GM23338 (cell line): ENCODE measurements around the gene HRH2. TPM values are rescaled to one million over a fixed set of nuclear protein-coding genes. Genes with fewer than 3 reads are reported as not detected.

Source experiments
- ATAC-seq: fragments of 200-7000 bp; cut with Tn5 transposase; 3 replicates; pipeline ENCODE4 v1.9.1; 2020
- DNase-seq: peaks from one replicate; pipeline ENCODE4 v3.0.0-alpha.2; 2015; ENCODE audit warnings: low spot score
- H2AFZ ChIP-seq: fragments of 200-600 bp; sonication (generic); 2 replicates; pipeline ENCODE4 v1.8.0; 2016; ENCODE audit warnings: antibody characterized with exemption, mild to moderate bottlenecking, moderate library complexity
- H3F3A ChIP-seq: fragments of 200-600 bp; sonication (generic); replicated peaks from 2 replicates; pipeline ENCODE4 v1.8.0; 2017; ENCODE audit warnings: antibody characterized with exemption, mixed run types, low read depth
- H3K27ac ChIP-seq: fragments of 200-600 bp; sonication (generic); 2 replicates; pipeline ENCODE4 v1.6.1; 2016; ENCODE audit warnings: low read depth
- H3K27me3 ChIP-seq: fragments of 200-600 bp; sonication (generic); 2 replicates; pipeline ENCODE4 v1.8.0; 2016; ENCODE audit warnings: mild to moderate bottlenecking, mixed run types, moderate library complexity; ENCODE audit not compliant: insufficient read depth
- H3K36me3 ChIP-seq: fragments of 200-600 bp; sonication (generic); 2 replicates; pipeline ENCODE4 v1.8.0; 2016; ENCODE audit warnings: mild to moderate bottlenecking; ENCODE audit not compliant: insufficient read depth
- H3K4me1 ChIP-seq: fragments of 200-600 bp; sonication (generic); 2 replicates; pipeline ENCODE4 v1.8.0; 2016; ENCODE audit warnings: mild to moderate bottlenecking, moderate library complexity; ENCODE audit not compliant: insufficient read depth
- H3K4me2 ChIP-seq: fragments of 200-600 bp; sonication (generic); 2 replicates; pipeline ENCODE4 v1.7.1; 2017; ENCODE audit warnings: mixed run types
- H3K4me3 ChIP-seq: fragments of 200-600 bp; sonication (generic); 2 replicates; pipeline ENCODE4 v1.6.1; 2016; ENCODE audit warnings: mixed run types
- H3K79me2 ChIP-seq: fragments of 200-600 bp; sonication (generic); replicated peaks from 2 replicates; pipeline ENCODE4 v1.8.0; 2017; ENCODE audit warnings: mild to moderate bottlenecking; ENCODE audit not compliant: insufficient read depth
- H3K9me2 ChIP-seq: fragments of 200-600 bp; sonication (generic); 2 replicates; pipeline ENCODE4 v1.8.0; 2017; ENCODE audit not compliant: insufficient read depth
- H4K20me1 ChIP-seq: fragments of 200-600 bp; sonication (generic); replicated peaks from 2 replicates; pipeline ENCODE4 v1.8.0; 2017; ENCODE audit warnings: mild to moderate bottlenecking; ENCODE audit not compliant: insufficient read depth
- H3K27ac Mint-ChIP-seq: 2 replicates; pipeline ENCODE4 v1.8.0; 2020; ENCODE audit warnings: inconsistent platforms, mild to moderate bottlenecking, moderate library complexity, mixed read lengths
- H3K27me3 Mint-ChIP-seq: 3 replicates; pipeline ENCODE4 v1.8.0; 2022; ENCODE audit warnings: low read depth, mild to moderate bottlenecking, moderate library complexity, mixed read lengths, inconsistent platforms; ENCODE audit not compliant: insufficient read depth, poor library complexity
- H3K36me3 Mint-ChIP-seq: 3 replicates; pipeline ENCODE4 v1.8.0; 2021; ENCODE audit warnings: low read depth, mild to moderate bottlenecking, inconsistent platforms, moderate library complexity, mixed read lengths
- H3K4me1 Mint-ChIP-seq: 3 replicates; pipeline ENCODE4 v1.8.0; 2020; ENCODE audit warnings: mild to moderate bottlenecking, inconsistent platforms, mixed read lengths
- H3K4me3 Mint-ChIP-seq: 3 replicates; pipeline ENCODE4 v1.8.0; 2021; ENCODE audit warnings: moderate library complexity, mild to moderate bottlenecking, inconsistent platforms, mixed read lengths
- H3K9me3 Mint-ChIP-seq: 3 replicates; pipeline ENCODE4 v1.8.0; 2020; ENCODE audit warnings: moderate library complexity, mild to moderate bottlenecking, inconsistent platforms, mixed read lengths
- CREB1 ChIP-seq: fragments of 250-450 bp; sonication (Bioruptor Pico); IDR thresholded peaks from 2 replicates; pipeline ENCODE4 v1.5.0; 2020; ENCODE audit warnings: low read depth, mild to moderate bottlenecking, moderate library complexity
- CTCF ChIP-seq, 2 experiments: fragments of 200-600 bp in 1 of 2; sonication (generic) in 1 of 2; conservative IDR thresholded peaks; 2 replicates each; pipeline versions ENCODE4 v1.5.1 to v1.6.1; 2016 to 2017; ENCODE audit warnings: antibody characterized with exemption in 2 of 2, low read depth in 2 of 2, mild to moderate bottlenecking in 2 of 2, moderate library complexity in 1 of 2
- ETS1 ChIP-seq: IDR thresholded peaks from 2 replicates; pipeline ENCODE4 v1.6.1; 2016; ENCODE audit warnings: antibody characterized with exemption
- EZH2 ChIP-seq: fragments of 200-600 bp; sonication (generic); IDR thresholded peaks from one replicate; pipeline ENCODE4 v1.8.0; 2017; ENCODE audit warnings: antibody characterized with exemption, mild to moderate bottlenecking, low read depth; ENCODE audit not compliant: unreplicated experiment
- EZH2phosphoT487 ChIP-seq: fragments of 200-600 bp; sonication (generic); IDR thresholded peaks from one replicate; pipeline ENCODE4 v1.8.1; 2018; ENCODE audit warnings: antibody characterized with exemption; ENCODE audit not compliant: unreplicated experiment
- NANOG ChIP-seq: IDR thresholded peaks from 2 replicates; pipeline ENCODE4 v1.6.1; 2016; ENCODE audit warnings: antibody characterized with exemption, borderline replicate concordance
- POLR2AphosphoS5 ChIP-seq: IDR thresholded peaks from 2 replicates; pipeline ENCODE4 v1.6.1; 2016; ENCODE audit warnings: antibody characterized with exemption, low read depth
- STAT1 ChIP-seq: IDR thresholded peaks from one replicate; pipeline ENCODE4 v1.6.1; 2016; ENCODE audit warnings: antibody characterized with exemption; ENCODE audit not compliant: unreplicated experiment
- ZNF331 ChIP-seq: fragments of 250-450 bp; sonication (Bioruptor Pico); IDR thresholded peaks from 2 replicates; pipeline ENCODE4 v1.5.0; 2020; ENCODE audit warnings: low read depth, mild to moderate bottlenecking, moderate library complexity
- polyA plus RNA-seq: library from polyadenylated mRNA; unstranded; fragments of >200 nt; fragmentation: Nextera tagmentation; extraction: Ambion mirVana; gene quantifications from 2 replicates; pipeline ENCODE4 v1.2.1, GENCODE V29; 2016
- total RNA-seq: library from RNA; depleted of rRNA; stranded (reverse); fragments of >200 nt; shearing (Covaris generic); gene quantifications from 2 replicates; pipeline ENCODE4 v1.2.3, GENCODE V29; 2014
- TF ChIP-seq, protein P1 (sequence below): IDR thresholded peaks from one replicate; pipeline ENCODE4 v1.6.1; 2018; ENCODE audit warnings: antibody characterized with exemption; ENCODE audit not compliant: unreplicated experiment
- TF ChIP-seq, protein P2 (sequence below): fragments of 250-450 bp; sonication (Bioruptor Pico); IDR thresholded peaks from 2 replicates; pipeline ENCODE4 v1.5.0; 2020; ENCODE audit warnings: mild to moderate bottlenecking, moderate library complexity

HRH2 gene
- total and polyA plus RNA-seq, 2 experiments from 2014 or later = 6.8 to 7.0 TPM

GRCh38 chr5:175714479-175715085 lies 56.7 kb downstream of the HRH2 start:
- peaks cover 16% of the 10 kb centered on the region for H3K27me3 Mint-ChIP-seq
- H3K27ac Mint-ChIP-seq = no peak overlapping the region
- Histone ChIP-seq H3K36me3 (no peaks in the 10 kb centered on the region), H2AFZ (no peak overlapping the region), H3K4me1 (0 out of 2 replicates have a peak, but pooled peaks cover 4% of the 10 kb centered on the region), H3K27ac (no peak overlapping the region), H3K79me2 (no peaks in the 10 kb centered on the region), H3K9me2 (no peaks in the 10 kb centered on the region), H3K4me2 (no peak overlapping the region), H3F3A (no peaks in the 10 kb centered on the region), H3K27me3 (no peaks in the 10 kb centered on the region), H3K4me3 (no peak overlapping the region), H4K20me1 (no peaks in the 10 kb centered on the region)
- peaks cover 58% of the 10 kb centered on the region for H3K36me3 Mint-ChIP-seq
- H3K9me3 Mint-ChIP-seq = peaks cover 61% of the 10 kb centered on the region
- TF ChIP-seq CREB1 (CRISPR knock-in tag) = no peak
- TF ChIP-seq STAT1 = no peak
- TF ChIP-seq, protein P1, sequence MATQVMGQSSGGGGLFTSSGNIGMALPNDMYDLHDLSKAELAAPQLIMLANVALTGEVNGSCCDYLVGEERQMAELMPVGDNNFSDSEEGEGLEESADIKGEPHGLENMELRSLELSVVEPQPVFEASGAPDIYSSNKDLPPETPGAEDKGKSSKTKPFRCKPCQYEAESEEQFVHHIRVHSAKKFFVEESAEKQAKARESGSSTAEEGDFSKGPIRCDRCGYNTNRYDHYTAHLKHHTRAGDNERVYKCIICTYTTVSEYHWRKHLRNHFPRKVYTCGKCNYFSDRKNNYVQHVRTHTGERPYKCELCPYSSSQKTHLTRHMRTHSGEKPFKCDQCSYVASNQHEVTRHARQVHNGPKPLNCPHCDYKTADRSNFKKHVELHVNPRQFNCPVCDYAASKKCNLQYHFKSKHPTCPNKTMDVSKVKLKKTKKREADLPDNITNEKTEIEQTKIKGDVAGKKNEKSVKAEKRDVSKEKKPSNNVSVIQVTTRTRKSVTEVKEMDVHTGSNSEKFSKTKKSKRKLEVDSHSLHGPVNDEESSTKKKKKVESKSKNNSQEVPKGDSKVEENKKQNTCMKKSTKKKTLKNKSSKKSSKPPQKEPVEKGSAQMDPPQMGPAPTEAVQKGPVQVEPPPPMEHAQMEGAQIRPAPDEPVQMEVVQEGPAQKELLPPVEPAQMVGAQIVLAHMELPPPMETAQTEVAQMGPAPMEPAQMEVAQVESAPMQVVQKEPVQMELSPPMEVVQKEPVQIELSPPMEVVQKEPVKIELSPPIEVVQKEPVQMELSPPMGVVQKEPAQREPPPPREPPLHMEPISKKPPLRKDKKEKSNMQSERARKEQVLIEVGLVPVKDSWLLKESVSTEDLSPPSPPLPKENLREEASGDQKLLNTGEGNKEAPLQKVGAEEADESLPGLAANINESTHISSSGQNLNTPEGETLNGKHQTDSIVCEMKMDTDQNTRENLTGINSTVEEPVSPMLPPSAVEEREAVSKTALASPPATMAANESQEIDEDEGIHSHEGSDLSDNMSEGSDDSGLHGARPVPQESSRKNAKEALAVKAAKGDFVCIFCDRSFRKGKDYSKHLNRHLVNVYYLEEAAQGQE = no peak
- no peak for TF ChIP-seq EZH2phosphoT487
- TF ChIP-seq POLR2AphosphoS5 = no peak
- TF ChIP-seq, protein P2, sequence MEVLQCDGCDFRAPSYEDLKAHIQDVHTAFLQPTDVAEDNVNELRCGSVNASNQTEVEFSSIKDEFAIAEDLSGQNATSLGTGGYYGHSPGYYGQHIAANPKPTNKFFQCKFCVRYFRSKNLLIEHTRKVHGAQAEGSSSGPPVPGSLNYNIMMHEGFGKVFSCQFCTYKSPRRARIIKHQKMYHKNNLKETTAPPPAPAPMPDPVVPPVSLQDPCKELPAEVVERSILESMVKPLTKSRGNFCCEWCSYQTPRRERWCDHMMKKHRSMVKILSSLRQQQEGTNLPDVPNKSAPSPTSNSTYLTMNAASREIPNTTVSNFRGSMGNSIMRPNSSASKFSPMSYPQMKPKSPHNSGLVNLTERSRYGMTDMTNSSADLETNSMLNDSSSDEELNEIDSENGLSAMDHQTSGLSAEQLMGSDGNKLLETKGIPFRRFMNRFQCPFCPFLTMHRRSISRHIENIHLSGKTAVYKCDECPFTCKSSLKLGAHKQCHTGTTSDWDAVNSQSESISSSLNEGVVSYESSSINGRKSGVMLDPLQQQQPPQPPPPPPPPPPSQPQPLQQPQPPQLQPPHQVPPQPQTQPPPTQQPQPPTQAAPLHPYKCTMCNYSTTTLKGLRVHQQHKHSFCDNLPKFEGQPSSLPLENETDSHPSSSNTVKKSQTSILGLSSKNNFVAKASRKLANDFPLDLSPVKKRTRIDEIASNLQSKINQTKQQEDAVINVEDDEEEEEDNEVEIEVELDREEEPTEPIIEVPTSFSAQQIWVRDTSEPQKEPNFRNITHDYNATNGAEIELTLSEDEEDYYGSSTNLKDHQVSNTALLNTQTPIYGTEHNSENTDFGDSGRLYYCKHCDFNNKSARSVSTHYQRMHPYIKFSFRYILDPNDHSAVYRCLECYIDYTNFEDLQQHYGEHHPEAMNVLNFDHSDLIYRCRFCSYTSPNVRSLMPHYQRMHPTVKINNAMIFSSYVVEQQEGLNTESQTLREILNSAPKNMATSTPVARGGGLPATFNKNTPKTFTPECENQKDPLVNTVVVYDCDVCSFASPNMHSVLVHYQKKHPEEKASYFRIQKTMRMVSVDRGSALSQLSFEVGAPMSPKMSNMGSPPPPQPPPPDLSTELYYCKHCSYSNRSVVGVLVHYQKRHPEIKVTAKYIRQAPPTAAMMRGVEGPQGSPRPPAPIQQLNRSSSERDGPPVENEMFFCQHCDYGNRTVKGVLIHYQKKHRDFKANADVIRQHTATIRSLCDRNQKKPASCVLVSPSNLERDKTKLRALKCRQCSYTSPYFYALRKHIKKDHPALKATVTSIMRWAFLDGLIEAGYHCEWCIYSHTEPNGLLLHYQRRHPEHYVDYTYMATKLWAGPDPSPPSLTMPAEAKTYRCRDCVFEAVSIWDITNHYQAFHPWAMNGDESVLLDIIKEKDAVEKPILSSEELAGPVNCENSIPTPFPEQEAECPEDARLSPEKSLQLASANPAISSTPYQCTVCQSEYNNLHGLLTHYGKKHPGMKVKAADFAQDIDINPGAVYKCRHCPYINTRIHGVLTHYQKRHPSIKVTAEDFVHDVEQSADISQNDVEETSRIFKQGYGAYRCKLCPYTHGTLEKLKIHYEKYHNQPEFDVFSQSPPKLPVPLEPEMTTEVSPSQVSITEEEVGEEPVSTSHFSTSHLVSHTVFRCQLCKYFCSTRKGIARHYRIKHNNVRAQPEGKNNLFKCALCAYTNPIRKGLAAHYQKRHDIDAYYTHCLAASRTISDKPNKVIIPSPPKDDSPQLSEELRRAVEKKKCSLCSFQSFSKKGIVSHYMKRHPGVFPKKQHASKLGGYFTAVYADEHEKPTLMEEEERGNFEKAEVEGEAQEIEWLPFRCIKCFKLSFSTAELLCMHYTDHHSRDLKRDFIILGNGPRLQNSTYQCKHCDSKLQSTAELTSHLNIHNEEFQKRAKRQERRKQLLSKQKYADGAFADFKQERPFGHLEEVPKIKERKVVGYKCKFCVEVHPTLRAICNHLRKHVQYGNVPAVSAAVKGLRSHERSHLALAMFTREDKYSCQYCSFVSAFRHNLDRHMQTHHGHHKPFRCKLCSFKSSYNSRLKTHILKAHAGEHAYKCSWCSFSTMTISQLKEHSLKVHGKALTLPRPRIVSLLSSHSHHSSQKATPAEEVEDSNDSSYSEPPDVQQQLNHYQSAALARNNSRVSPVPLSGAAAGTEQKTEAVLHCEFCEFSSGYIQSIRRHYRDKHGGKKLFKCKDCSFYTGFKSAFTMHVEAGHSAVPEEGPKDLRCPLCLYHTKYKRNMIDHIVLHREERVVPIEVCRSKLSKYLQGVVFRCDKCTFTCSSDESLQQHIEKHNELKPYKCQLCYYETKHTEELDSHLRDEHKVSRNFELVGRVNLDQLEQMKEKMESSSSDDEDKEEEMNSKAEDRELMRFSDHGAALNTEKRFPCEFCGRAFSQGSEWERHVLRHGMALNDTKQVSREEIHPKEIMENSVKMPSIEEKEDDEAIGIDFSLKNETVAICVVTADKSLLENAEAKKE = no peak
- TF ChIP-seq EZH2 = no peak
- no peak for TF ChIP-seq ETS1
- TF ChIP-seq ZNF331 (CRISPR knock-in tag) = no peak
- TF ChIP-seq NANOG = no peak
- no peak for TF ChIP-seq CTCF (conservative IDR thresholded peaks at IDR 0.05; ENCODE audit: low read depth in 2 of 2)
- H3K4me1 Mint-ChIP-seq = peaks cover 6% of the 10 kb centered on the region
- H3K4me3 Mint-ChIP-seq = no peak overlapping the region
- no peak for ATAC-seq
- no peak for DNase-seq
